Measurements from ENCODE around the gene BLVRA.

The BLVRA gene

GRCh38 chr7:43742692-43743091 is 15.8 kb upstream of the BLVRA start:
- TF ChIP-seq CTCF (IDR thresholded peaks at IDR 0.05): no peak

- TF ChIP-seq CTCF (IDR thresholded peaks at IDR 0.05): no peak
Observed at GRCh38 chr7:43747328-43748105, 11.0 kb upstream of the BLVRA start.

- TF ChIP-seq CTCF (IDR thresholded peaks at IDR 0.05): no peak
Observed at GRCh38 chr7:43749383-43749940, 9.0 kb upstream of the BLVRA start.

GRCh38 chr7:43750016-43750887 is 8.2 kb upstream of the BLVRA start:
- TF ChIP-seq CTCF (IDR thresholded peaks at IDR 0.05): no peak

GRCh38 chr7:43752411-43752810 is 6.1 kb upstream of the BLVRA start:
- TF ChIP-seq CTCF (IDR thresholded peaks at IDR 0.05): no peak

GRCh38 chr7:43753271-43753810 is 5.1 kb upstream of the BLVRA start:
- no peak for TF ChIP-seq CTCF (IDR thresholded peaks at IDR 0.05)

- no peak for TF ChIP-seq CTCF (IDR thresholded peaks at IDR 0.05)
Observed at GRCh38 chr7:43753843-43754242, 4.6 kb upstream of the BLVRA start.

Measured in LNCAP (cell line).